GM12878 (cell line): Measurements from ENCODE around the gene GPR137B. TPM values are rescaled to one million over a fixed set of nuclear protein-coding genes. Genes with fewer than 3 reads are reported as not detected.

ENCODE experiments used
- ATAC-seq: fragments of 200-7000 bp; cut with Tn5 transposase; 3 replicates; pipeline ENCODE4 v1.9.1; 2020; ENCODE audit warnings: mild to moderate bottlenecking, moderate library complexity
- BruUV-seq: library from RNA; stranded (reverse); fragments of 400-500 nt; replicated peaks from 2 replicates; lab custom pipeline; 2021; lab: Mats Ljungman, UMichigan
- CTCF ChIA-PET: fragments of 300-600 bp; sonication (Branson Sonifier 250); formaldehyde crosslinking; extraction: SDS; loops from one replicate; lab custom pipeline; 2021; ENCODE audit warnings: inconsistent platforms; lab: Yijun Ruan, JAX
- POLR2A ChIA-PET: fragments of 350-600 bp; formaldehyde crosslinking; extraction: SDS; loops from one replicate; lab custom pipeline; 2021; ENCODE audit warnings: inconsistent platforms; lab: Charles Lee
- RAD21 ChIA-PET: fragments of 300-600 bp; sonication (Branson Sonifier 250); formaldehyde crosslinking; loops from one replicate; lab custom pipeline; 2023; ENCODE audit warnings: antibody characterized with exemption; ENCODE audit not compliant: unreplicated experiment; lab: Charles Lee
- SMC1A ChIA-PET: fragments of 300-600 bp; sonication (Branson Sonifier 250); formaldehyde crosslinking; loops from one replicate; lab custom pipeline; 2023; ENCODE audit not compliant: unreplicated experiment, uncharacterized antibody; lab: Charles Lee
- DNase-seq: peaks from one replicate; pipeline ENCODE4 v3.0.0-alpha.2; 2011; ENCODE audit warnings: low read depth, low spot score
- FAIRE-seq: peaks from 3 replicates; lab custom pipeline; 2011; peaks lifted over from hg19 to GRCh38; lab: Jason Lieb, UNC
- H2AFZ ChIP-seq: 2 replicates; pipeline ENCODE4 v1.6.0; 2011; ENCODE audit warnings: low read depth, low read length, control low read depth; ENCODE audit not compliant: control insufficient read depth
- H3K27ac ChIP-seq: 2 replicates; pipeline ENCODE4 v1.5.1; 2011; ENCODE audit warnings: control low read depth; ENCODE audit not compliant: control insufficient read depth, insufficient read depth
- H3K27me3 ChIP-seq, 2 experiments: replicated peaks in 1 of 2; 2 replicates each; pipeline versions ENCODE4 v1.6.0 to v1.6.1; 2011; ENCODE audit warnings: low read length in 1 of 2; ENCODE audit not compliant: control insufficient read depth in 2 of 2, insufficient read depth in 2 of 2
- H3K36me3 ChIP-seq, 2 experiments: 2 replicates each; pipeline ENCODE4 v1.5.1; 2011; ENCODE audit warnings: low read length in 1 of 2; ENCODE audit not compliant: control insufficient read depth in 2 of 2, insufficient read depth in 2 of 2
- H3K4me1 ChIP-seq: 2 replicates; pipeline ENCODE4 v1.6.1; 2011; ENCODE audit warnings: mild to moderate bottlenecking, low read length, moderate library complexity, mixed read lengths; ENCODE audit not compliant: control insufficient read depth, insufficient read depth
- H3K4me2 ChIP-seq: 2 replicates; pipeline ENCODE4 v1.6.0; 2011; ENCODE audit warnings: control low read depth; ENCODE audit not compliant: control insufficient read depth, insufficient read depth
- H3K4me3 ChIP-seq: fragments of 200-600 bp; sonication (generic); 2 replicates; pipeline ENCODE4 v1.5.1; 2016
- H3K79me2 ChIP-seq: 2 replicates; pipeline ENCODE4 v1.6.0; 2011; ENCODE audit warnings: low read length; ENCODE audit not compliant: control insufficient read depth, insufficient read depth
- H3K9ac ChIP-seq: 2 replicates; pipeline ENCODE4 v1.8.0; 2011; ENCODE audit warnings: low read length, control low read depth, mixed read lengths; ENCODE audit not compliant: control insufficient read depth, insufficient read depth
- H3K9me3 ChIP-seq: replicated peaks from 3 replicates; pipeline ENCODE4 v1.5.1; 2011; ENCODE audit warnings: mild to moderate bottlenecking, low read length; ENCODE audit not compliant: control insufficient read depth, insufficient read depth
- H4K20me1 ChIP-seq: 2 replicates; pipeline ENCODE4 v1.6.0; 2011; ENCODE audit not compliant: control insufficient read depth, insufficient read depth
- BCL11A ChIP-seq: IDR thresholded peaks from 2 replicates; pipeline ENCODE4 v1.6.1; 2011; ENCODE audit warnings: low read depth, low read length
- CHD4 ChIP-seq: fragments of 200-600 bp; sonication (generic); IDR thresholded peaks from 2 replicates; pipeline ENCODE4 v1.6.1; 2016; ENCODE audit warnings: mild to moderate bottlenecking
- EGR1 ChIP-seq, 2 experiments: IDR thresholded peaks; 1 replicate in 1 of 2; 2 replicates in 1 of 2; pipeline ENCODE4 v1.6.1; 2011 to 2012; ENCODE audit warnings: low read depth in 2 of 2, low read length in 2 of 2, borderline replicate concordance in 1 of 2, mild to moderate bottlenecking in 1 of 2, moderate library complexity in 1 of 2
- GATAD2B ChIP-seq: fragments of 450-650 bp; conservative IDR thresholded peaks from 2 replicates; pipeline ENCODE4 v1.6.1; 2017; ENCODE audit warnings: low read depth, mild to moderate bottlenecking, moderate library complexity
- JUND ChIP-seq: IDR thresholded peaks from 2 replicates; pipeline ENCODE4 v1.6.1; 2012; ENCODE audit warnings: low read depth, mild to moderate bottlenecking, low read length, improper control_type of control experiment, moderate library complexity
- MTA2 ChIP-seq: fragments of 450-650 bp; IDR thresholded peaks from 2 replicates; pipeline ENCODE4 v1.6.1; 2016; ENCODE audit warnings: low read depth, mild to moderate bottlenecking, moderate library complexity
- MYB ChIP-seq: fragments of 150-350 bp; IDR thresholded peaks from 2 replicates; pipeline ENCODE4 v1.6.1; 2014; ENCODE audit warnings: mild to moderate bottlenecking, low read depth, low read length, borderline replicate concordance
- MYC ChIP-seq: IDR thresholded peaks from 2 replicates; pipeline ENCODE4 v1.6.1; 2011; ENCODE audit warnings: mild to moderate bottlenecking, low read length, moderate library complexity, inconsistent platforms; ENCODE audit not compliant: insufficient read depth, insufficient replicate concordance, insufficient read length, severe bottlenecking
- NBN ChIP-seq: fragments of 450-650 bp; IDR thresholded peaks from 2 replicates; pipeline ENCODE4 v1.6.1; 2016
- NFYB ChIP-seq: IDR thresholded peaks from 2 replicates; pipeline ENCODE4 v1.6.1; 2011; ENCODE audit warnings: low read depth, mild to moderate bottlenecking, low read length, improper control_type of control experiment, moderate library complexity; ENCODE audit not compliant: insufficient read depth
- POLR2AphosphoS2 ChIP-seq: IDR thresholded peaks from 2 replicates; pipeline ENCODE4 v1.6.1; 2011; ENCODE audit warnings: low read depth, mild to moderate bottlenecking, low read length, improper control_type of control experiment, moderate library complexity
- SREBF2 ChIP-seq: IDR thresholded peaks from 2 replicates; pipeline ENCODE4 v1.6.1; 2012; ENCODE audit warnings: mild to moderate bottlenecking, low read length
- STAT3 ChIP-seq: IDR thresholded peaks from 2 replicates; pipeline ENCODE4 v1.6.1; 2011; ENCODE audit warnings: low read depth, low read length, improper control_type of control experiment
- USF1 ChIP-seq: IDR thresholded peaks from 2 replicates; pipeline ENCODE4 v1.6.1; 2011; ENCODE audit warnings: borderline replicate concordance, low read depth, mild to moderate bottlenecking, moderate library complexity, mixed read lengths, low read length; ENCODE audit not compliant: insufficient read depth; ENCODE audit errors: extremely low read length
- WGBS: methylation state at CpG from one replicate; pipeline ENCODE4 v1.1.6; 2016; ENCODE audit warnings: low lambda C conversion rate; ENCODE audit not compliant: insufficient replicate concordance, insufficient coverage; ENCODE audit errors: missing lambda C conversion rate; 5-methylcytosine and 5-hydroxymethylcytosine counted together
- in situ Hi-C: fragments of 300-500 bp; cut with MboI; formaldehyde crosslinking; loops from 9 replicates; pipeline ENCODE4 v1.14.3; 2018; ENCODE audit warnings: mixed read lengths
- intact Hi-C: fragments of 100-400 bp; cut with micrococcal nuclease; formaldehyde crosslinking; loops from one replicate; pipeline ENCODE4 v1.14.2; 2022; ENCODE audit not compliant: unreplicated experiment
- polyA plus RNA-seq, 11 experiments: library from polyadenylated mRNA; depleted of rRNA in 4 of 11; unstranded in 6 of 11; stranded (reverse) in 5 of 11; fragments of >200 nt; fragmentation: Nextera tagmentation in 4 of 11; fragmentation: Illumina TruSeq in 1 of 11; extraction: Ambion mirVana in 4 of 11; extraction: Trizol in 1 of 11; gene quantifications; 1 replicate in 1 of 11; 2 replicates in 10 of 11; pipeline versions ENCODE4 v1.2.1 to v1.2.3, GENCODE V29; 2011 to 2016; ENCODE audit warnings: inconsistent platforms in 2 of 11, missing spikeins in 2 of 11, low read depth in 1 of 11
- total RNA-seq, 4 experiments: library from RNA; depleted of rRNA in 3 of 4; stranded (reverse); fragments of >200 nt in 3 of 4; fragmentation: Illumina TruSeq in 1 of 4; extraction: Trizol in 1 of 4; gene quantifications; 2 replicates each; pipeline versions ENCODE4 v1.2.1 to v1.2.3, GENCODE V29; 2013 to 2021
- TF ChIP-seq, protein P1 (sequence below): fragments of 450-650 bp; IDR thresholded peaks from 2 replicates; pipeline ENCODE4 v1.6.1; 2017; ENCODE audit warnings: mild to moderate bottlenecking, low read depth, inconsistent platforms; ENCODE audit not compliant: poor library complexity, severe bottlenecking

GPR137B gene
- total and polyA plus RNA-seq, 10 of the 15 experiments (the other 5 are each of a cell fraction or from before 2014, with no cell fraction given): 5.4 to 20.8 (median 12.5) TPM

GRCh38 chr1:236204039-236204438 is 61.7 kb downstream of the GPR137B start:
- 92% methylated on average over 1 of the region's 1 CpG for WGBS
- DNase-seq (no peak), FAIRE-seq (no peak), ATAC-seq (no peak)
- RAD21 ChIA-PET: no interaction called here
- intact Hi-C loops: loop anchor here (10.0 kb wide), 1 partner anchor 99 kb away; no protein-coding TSS in a partner anchor
- POLR2A ChIA-PET: no interaction called here
- in situ Hi-C loops: no loop called here
- TF ChIP-seq, protein P1, sequence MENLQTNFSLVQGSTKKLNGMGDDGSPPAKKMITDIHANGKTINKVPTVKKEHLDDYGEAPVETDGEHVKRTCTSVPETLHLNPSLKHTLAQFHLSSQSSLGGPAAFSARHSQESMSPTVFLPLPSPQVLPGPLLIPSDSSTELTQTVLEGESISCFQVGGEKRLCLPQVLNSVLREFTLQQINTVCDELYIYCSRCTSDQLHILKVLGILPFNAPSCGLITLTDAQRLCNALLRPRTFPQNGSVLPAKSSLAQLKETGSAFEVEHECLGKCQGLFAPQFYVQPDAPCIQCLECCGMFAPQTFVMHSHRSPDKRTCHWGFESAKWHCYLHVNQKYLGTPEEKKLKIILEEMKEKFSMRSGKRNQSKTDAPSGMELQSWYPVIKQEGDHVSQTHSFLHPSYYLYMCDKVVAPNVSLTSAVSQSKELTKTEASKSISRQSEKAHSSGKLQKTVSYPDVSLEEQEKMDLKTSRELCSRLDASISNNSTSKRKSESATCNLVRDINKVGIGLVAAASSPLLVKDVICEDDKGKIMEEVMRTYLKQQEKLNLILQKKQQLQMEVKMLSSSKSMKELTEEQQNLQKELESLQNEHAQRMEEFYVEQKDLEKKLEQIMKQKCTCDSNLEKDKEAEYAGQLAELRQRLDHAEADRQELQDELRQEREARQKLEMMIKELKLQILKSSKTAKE: no peak
- TF ChIP-seq NBN: no peak
- TF ChIP-seq BCL11A: no peak
- TF ChIP-seq JUND: no peak
- no peak for TF ChIP-seq EGR1 (IDR thresholded peaks at IDR 0.05; ENCODE audit: borderline replicate concordance in 1 of 2, low read depth in 2 of 2, low read length in 2 of 2)
- no peak for TF ChIP-seq MYC
- TF ChIP-seq NFYB: no peak
- TF ChIP-seq USF1: no peak
- no peak for TF ChIP-seq POLR2AphosphoS2
- TF ChIP-seq STAT3: no peak
- no peak for TF ChIP-seq GATAD2B
- no peak for TF ChIP-seq CHD4
- no peak for TF ChIP-seq MTA2
- no peak for TF ChIP-seq SREBF2
- TF ChIP-seq MYB: no peak
- CTCF ChIA-PET: interaction anchor here (1.1 kb wide), 1 partner anchor 48 kb away, joined by 3 read pairs; no protein-coding TSS in a partner anchor
- H3K79me2 ChIP-seq: no peaks in the 10 kb centered on the region
- no peak overlapping the region for H3K4me2 ChIP-seq
- no peaks in the 10 kb centered on the region for H4K20me1 ChIP-seq
- H3K4me1 ChIP-seq: no peaks in the 10 kb centered on the region
- peaks cover 8 to 18% of the 10 kb centered on the region in 2 experiments; a peak in 3 of 4 replicates for H3K36me3 ChIP-seq
- H3K27me3 ChIP-seq: no peaks in the 10 kb centered on the region
- H2AFZ ChIP-seq: no peak overlapping the region
- BruUV-seq: no TSS peak
- no peak overlapping the region for H3K27ac ChIP-seq
- SMC1A ChIA-PET: interaction anchor here (0.9 to 1.5 kb wide), 2 partner anchors 8 to 18 kb away, joined by 3 to 4 read pairs; no protein-coding TSS in a partner anchor
- H3K4me3 ChIP-seq: no peak overlapping the region
- peaks cover 13% of the 10 kb centered on the region for H3K9me3 ChIP-seq
- H3K9ac ChIP-seq: no peak overlapping the region
